ENCODE measurements around the gene ZNF738. TPM values are rescaled to one million over a fixed set of nuclear protein-coding genes. Genes with fewer than 3 reads are reported as not detected.
A peak's percentile ranks its signal among the peaks of the same experiment; 100 is the strongest.

The ZNF738 gene
- total and polyA plus RNA-seq, 2 of the 13 experiments (the other 11 are each of a cell fraction or from before 2014, with no cell fraction given) = 2.7 to 5.3 TPM

- TF ChIP-seq SPEN (CRISPR knock-in tag; IDR thresholded peaks at IDR 0.05; ENCODE audit: low read depth) = peak; percentile 38; the same call in 1 of the 2 replicates
- TF ChIP-seq ZNF317 (CRISPR knock-in tag; IDR thresholded peaks at IDR 0.05) = no peak
- TF ChIP-seq MXD3 (CRISPR knock-in tag; IDR thresholded peaks at IDR 0.05) = peak; percentile 54; the same call in 1 of the 2 replicates
- no peak for TF ChIP-seq ZNF552 (CRISPR knock-in tag; IDR thresholded peaks at IDR 0.05; ENCODE audit: borderline replicate concordance)
- peak; percentile 68 for TF ChIP-seq CBX1 (IDR thresholded peaks at IDR 0.05; ENCODE audit: low read depth)
- TF ChIP-seq DMAP1 (CRISPR knock-in tag; IDR thresholded peaks at IDR 0.05) = peak; percentile 31; the same call in 1 of the 2 replicates
- no peak for TF ChIP-seq NCOA5 (CRISPR knock-in tag; IDR thresholded peaks at IDR 0.05)
- 0 out of 2 replicates have a peak, but pooled peaks have one; percentile 46 for TF ChIP-seq ZNF605 (CRISPR knock-in tag; IDR thresholded peaks at IDR 0.05)
- no peak for TF ChIP-seq MXD4 (CRISPR knock-in tag; IDR thresholded peaks at IDR 0.05)
- TF ChIP-seq ZNF576 (CRISPR knock-in tag; IDR thresholded peaks at IDR 0.05) = no peak
- TF ChIP-seq ZNF883 (CRISPR knock-in tag; IDR thresholded peaks at IDR 0.05; ENCODE audit: not compliant biosample characterization) = peak; percentile 44
- TF ChIP-seq ELF4 (CRISPR knock-in tag; IDR thresholded peaks at IDR 0.05; ENCODE audit: borderline replicate concordance) = peak; percentile 23; the same call in 1 of the 2 replicates
- no peak for TF ChIP-seq ZNF205 (CRISPR knock-in tag; IDR thresholded peaks at IDR 0.05)
- no peak for TF ChIP-seq SMARCC2 (IDR thresholded peaks at IDR 0.05)
- TF ChIP-seq SP2 (CRISPR knock-in tag; IDR thresholded peaks at IDR 0.05) = peak; percentile 93
- TF ChIP-seq RERE (CRISPR knock-in tag; IDR thresholded peaks at IDR 0.05; ENCODE audit: low read depth) = no peak
- peak; percentile 63 for TF ChIP-seq MIXL1 (CRISPR knock-in tag; IDR thresholded peaks at IDR 0.05)
- TF ChIP-seq NFYC (CRISPR knock-in tag; IDR thresholded peaks at IDR 0.05) = peak; percentile 96
- 0 out of 2 replicates have a peak, but pooled peaks have one; percentile 38 for TF ChIP-seq ZNF280D (CRISPR knock-in tag; IDR thresholded peaks at IDR 0.05)
These were observed 38.2 kb downstream of the ZNF738 start, which contains the start of gene ZNF493 (continued) for GRCh38 chr19:21396893-21397572.

All from HepG2 (cell line).